ENCODE results near the gene DPP9. TPM values are rescaled to one million over a fixed set of nuclear protein-coding genes. Genes with fewer than 3 reads are reported as not detected.

DPP9 gene
- total and polyA plus RNA-seq, 2 of the 13 experiments (the other 11 are each of a cell fraction or from before 2014, with no cell fraction given): 8.4 to 25.8 TPM

- ATAC-seq (peak; percentile 43; the same call in 2 of the 3 replicates), DNase-seq (ENCODE audit: low spot score) (no peak), FAIRE-seq (peak; percentile 4)
- Histone ChIP-seq H4K20me1 (ENCODE audit: insufficient read depth, low read length) (no peaks in the 10 kb centered on the region), H3K4me2 (ENCODE audit: low read depth, low read length) (peak overlapping the region; percentile 53), H3K79me2 (ENCODE audit: insufficient read depth, low read length) (no peaks in the 10 kb centered on the region), H2AFZ (ENCODE audit: low read length) (no peak overlapping the region), H3K9ac (ENCODE audit: insufficient read depth, low read depth, low read length) (no peak overlapping the region), H3K27me3 (ENCODE audit: control insufficient read depth in 1 of 2, insufficient read depth in 2 of 2, low read length in 2 of 2) (peaks cover 5 to 33% of the 10 kb centered on the region in 2 experiments; a peak in 4 of 5 replicates), H3K36me3 (replicated peaks in 1 of 2; ENCODE audit: control insufficient read depth in 1 of 2, insufficient read depth in 2 of 2, low read length in 2 of 2) (no peaks in the 10 kb centered on the region), H3K27ac (ENCODE audit: extremely low read length, insufficient read depth, low read length) (no peak overlapping the region), H3K4me1 (ENCODE audit: insufficient read depth, low read length) (peaks cover 35% of the 10 kb centered on the region), H3K9me3 (ENCODE audit: low read length) (no peaks in the 10 kb centered on the region), H3K4me3 (replicated peaks in 1 of 3; ENCODE audit: insufficient read depth in 1 of 3, low read depth in 2 of 3, low read length in 3 of 3) (no peak overlapping the region)
- CTCF ChIA-PET (ENCODE audit: low intra/inter-chr PET ratio, low total read pairs): no interaction called here
- no TSS peak for BruUV-seq (replicated peaks)
- intact Hi-C loops (cut with micrococcal nuclease; ENCODE audit: unreplicated experiment) (no loop called here), in situ Hi-C loops (cut with HindIII; ENCODE audit: extremely low pct_ligation_motif_present, low pct_unique_long_range_greater_than_20kb) (no loop called here)
- POLR2A ChIA-PET: no interaction called here
- 2% methylated on average over 8 of the region's 8 CpGs for WGBS (ENCODE audit: low lambda C conversion rate)
- TF ChIP-seq ZFP62 (CRISPR knock-in tag; IDR thresholded peaks at IDR 0.05): no peak
- TF ChIP-seq ZNF770 (CRISPR knock-in tag; IDR thresholded peaks at IDR 0.05): peak; percentile 91
- no peak for TF ChIP-seq MED13 (CRISPR knock-in tag; IDR thresholded peaks at IDR 0.05)
- peak; percentile 56 for TF ChIP-seq FOSL2 (CRISPR knock-in tag; IDR thresholded peaks at IDR 0.05)
- no peak for TF ChIP-seq MAZ (IDR thresholded peaks at IDR 0.05; ENCODE audit: borderline replicate concordance, low read depth, low read length)
- no peak for TF ChIP-seq MAZ (CRISPR knock-in tag; IDR thresholded peaks at IDR 0.05; ENCODE audit: low read depth)
- 0 out of 2 replicates have a peak, but pooled peaks have one; percentile 30 for TF ChIP-seq ADNP (CRISPR knock-in tag; IDR thresholded peaks at IDR 0.05)
- no peak for TF ChIP-seq NONO (IDR thresholded peaks at IDR 0.05)
- no peak for TF ChIP-seq NONO (CRISPR knock-in tag; conservative IDR thresholded peaks at IDR 0.05)
- 0 out of 2 replicates have a peak, but pooled peaks have one; percentile 14 for TF ChIP-seq MIER2 (CRISPR knock-in tag; IDR thresholded peaks at IDR 0.05)
- TF ChIP-seq TMF1 (CRISPR knock-in tag; IDR thresholded peaks at IDR 0.05; ENCODE audit: low read depth): no peak
- no peak for TF ChIP-seq ZSCAN25 (CRISPR knock-in tag; IDR thresholded peaks at IDR 0.05)
- no peak for TF ChIP-seq ZNF740 (CRISPR knock-in tag; IDR thresholded peaks at IDR 0.05)
- TF ChIP-seq ZFP37 (CRISPR knock-in tag; IDR thresholded peaks at IDR 0.05; ENCODE audit: borderline replicate concordance): no peak
- TF ChIP-seq ZNF33B (CRISPR knock-in tag; IDR thresholded peaks at IDR 0.05): no peak
- peak; percentile 51 for TF ChIP-seq HNF4A (CRISPR knock-in tag; IDR thresholded peaks at IDR 0.05)
- TF ChIP-seq ZMYM3 (CRISPR knock-in tag; IDR thresholded peaks at IDR 0.05): peak; percentile 90
- peak; percentile 42; the same call in 1 of the 2 replicates for TF ChIP-seq FOXA3 (CRISPR knock-in tag; IDR thresholded peaks at IDR 0.05)
- no peak for TF ChIP-seq ZNF678 (CRISPR knock-in tag; IDR thresholded peaks at IDR 0.05)
- peak; percentile 94 for TF ChIP-seq ZNF362 (CRISPR knock-in tag; IDR thresholded peaks at IDR 0.05; ENCODE audit: borderline replicate concordance)
These were observed 21.0 kb upstream of the DPP9 start for GRCh38 chr19:4744451-4745174.
